SKM-1 treated with dmso at 0.1 percent for 144 hours (cell line): Measurements from ENCODE around the gene ZNF407.

ENCODE experiments used
- DNase-seq: peaks from one replicate; lab custom pipeline; 2025; ENCODE audit not compliant: unreplicated experiment; lab: John Stamatoyannopoulos, UW

The ZNF407 gene

GRCh38 chr18:74718312-74718711 is 120.6 kb downstream of the ZNF407 start:
- DNase-seq = no peak

- peak; percentile 48 for DNase-seq
Measured at GRCh38 chr18:74722237-74722636, 124.6 kb downstream of the ZNF407 start.

- no peak for DNase-seq
Measured at GRCh38 chr18:74724186-74724585, 126.5 kb downstream of the ZNF407 start.

- no peak for DNase-seq
Measured at GRCh38 chr18:74725690-74726089, 128.0 kb downstream of the ZNF407 start.

GRCh38 chr18:74728586-74728985 is 130.9 kb downstream of the ZNF407 start:
- DNase-seq = no peak

- DNase-seq = no peak
Measured at GRCh38 chr18:74731097-74731496, 133.4 kb downstream of the ZNF407 start.

- no peak for DNase-seq
Measured at GRCh38 chr18:74732380-74732779, 134.7 kb downstream of the ZNF407 start.

GRCh38 chr18:74733598-74733997 is 135.9 kb downstream of the ZNF407 start:
- no peak for DNase-seq

GRCh38 chr18:74734013-74734444 is 136.4 kb downstream of the ZNF407 start:
- DNase-seq = no peak

GRCh38 chr18:74739926-74740325 is 142.3 kb downstream of the ZNF407 start:
- no peak for DNase-seq

GRCh38 chr18:74742573-74743243 is 145.0 kb downstream of the ZNF407 start:
- DNase-seq = no peak

- DNase-seq = no peak
Measured at GRCh38 chr18:74745633-74746403, 148.1 kb downstream of the ZNF407 start.

GRCh38 chr18:74748809-74749208 is 151.1 kb downstream of the ZNF407 start:
- no peak for DNase-seq

GRCh38 chr18:74758995-74759394 is 161.3 kb downstream of the ZNF407 start:
- no peak for DNase-seq

GRCh38 chr18:74760026-74760425 is 162.4 kb downstream of the ZNF407 start:
- peak; percentile 33 for DNase-seq

GRCh38 chr18:74760436-74760835 is 162.8 kb downstream of the ZNF407 start:
- no peak for DNase-seq

GRCh38 chr18:74766251-74766650 is 168.6 kb downstream of the ZNF407 start:
- DNase-seq = no peak

GRCh38 chr18:74768096-74768495 is 170.4 kb downstream of the ZNF407 start:
- DNase-seq = no peak

GRCh38 chr18:74773171-74773624 is 175.5 kb downstream of the ZNF407 start:
- no peak for DNase-seq

- DNase-seq = no peak
Measured at GRCh38 chr18:74774486-74774885, 176.8 kb downstream of the ZNF407 start.

- no peak for DNase-seq
Measured at GRCh38 chr18:74775239-74775638, 177.6 kb downstream of the ZNF407 start.

GRCh38 chr18:74778191-74778847 is 180.6 kb downstream of the ZNF407 start:
- no peak for DNase-seq
